Breast epithelium (tissue), 4 donors: ENCODE data around the gene OR2J2. TPM values are rescaled to one million over a fixed set of nuclear protein-coding genes. Genes with fewer than 3 reads are reported as not detected.
"Not testable (repeated sequence)": the region's sequence is repeated elsewhere in the genome, so short reads cannot be mapped to it uniquely, and the experiment has no call there.

Experiments used
- DNase-seq, 2 donors: peaks; one replicate each; pipeline ENCODE4 v3.0.0-alpha.2; 2019; ENCODE audit warnings: low spot score in 2 of 2
- H3K27ac ChIP-seq, 2 donors: fragments of 200-600 bp; sonication (generic) in 1 of 2; one replicate each; pipeline ENCODE4 v1.5.1; 2016 to 2019; ENCODE audit warnings: mild to moderate bottlenecking in 1 of 2
- H3K27me3 ChIP-seq, 2 donors: fragments of 200-600 bp; sonication (generic) in 1 of 2; one replicate each; pipeline versions ENCODE4 v1.5.1 to v1.6.0; 2017 to 2019; ENCODE audit warnings: control low read depth in 1 of 2, mild to moderate bottlenecking in 1 of 2
- H3K36me3 ChIP-seq: fragments of 200-600 bp; one replicate; pipeline ENCODE4 v1.5.1; 2019
- H3K4me1 ChIP-seq, 2 donors: fragments of 200-600 bp; sonication (generic); one replicate each; pipeline ENCODE4 v1.5.1; 2016 to 2019; ENCODE audit warnings: control low read depth in 1 of 2
- H3K4me3 ChIP-seq, 3 donors: fragments of 200-600 bp; sonication (generic); 1 replicate in 2 of 3; 2 replicates in 1 of 3; pipeline ENCODE4 v1.5.1; 2016 to 2019; ENCODE audit warnings: mild to moderate bottlenecking in 3 of 3, moderate library complexity in 2 of 3
- H3K9me3 ChIP-seq, 2 donors: fragments of 200-600 bp; sonication (generic) in 1 of 2; one replicate each; pipeline ENCODE4 v1.5.1; 2016 to 2019; ENCODE audit warnings: control low read depth in 1 of 2
- CTCF ChIP-seq, 3 donors: fragments of 450-650 bp; IDR thresholded peaks; one replicate each; pipeline ENCODE4 v1.5.1; 2016 to 2017; ENCODE audit warnings: antibody characterized with exemption in 3 of 3, mild to moderate bottlenecking in 3 of 3, moderate library complexity in 3 of 3
- POLR2A ChIP-seq: fragments of 450-650 bp; IDR thresholded peaks from one replicate; pipeline ENCODE4 v1.6.1; 2016; ENCODE audit warnings: antibody characterized with exemption, mild to moderate bottlenecking, moderate library complexity
- POLR2AphosphoS5 ChIP-seq, 3 donors: sonication (generic); formaldehyde crosslinking; IDR thresholded peaks; one replicate each; pipeline ENCODE4 v1.6.1; 2017; ENCODE audit warnings: antibody characterized with exemption in 3 of 3
- intact Hi-C: fragments of 100-400 bp; cut with DNase I; formaldehyde crosslinking; loops from one replicate; pipeline ENCODE4 v1.15.1; 2023; ENCODE audit warnings: low total_unique reads
- total RNA-seq, 3 donors: library from RNA; depleted of rRNA; stranded (reverse); fragments of >200 nt; gene quantifications; one replicate each; pipeline ENCODE4 v1.1.0, GENCODE V29; 2016

OR2J2 gene
- total RNA-seq, 3 donors from 2014 or later = not detected

GRCh38 chr6:29211488-29211887 lies 40.8 kb downstream of the OR2J2 start:
- Histone ChIP-seq H3K9me3 (no peaks in the 10 kb centered on the region), H3K4me1 (no peaks in the 10 kb centered on the region), H3K27me3 (no peaks in the 10 kb centered on the region), H3K4me3 (no peak overlapping the region), H3K36me3 (no peaks in the 10 kb centered on the region), H3K27ac (no peak overlapping the region)
- TF ChIP-seq CTCF (IDR thresholded peaks at IDR 0.05) (no peak), POLR2A (no peak), POLR2AphosphoS5 (IDR thresholded peaks at IDR 0.05) (no peak)
- intact Hi-C loops = no loop called here
- no peak for DNase-seq

- TF ChIP-seq POLR2AphosphoS5 (IDR thresholded peaks at IDR 0.05) (no peak), POLR2A (no peak), CTCF (IDR thresholded peaks at IDR 0.05) (no peak)
- Histone ChIP-seq H3K27me3 (no peaks in the 10 kb centered on the region), H3K27ac (no peak overlapping the region), H3K36me3 (no peaks in the 10 kb centered on the region), H3K4me3 (no peak overlapping the region), H3K4me1 (no peaks in the 10 kb centered on the region), H3K9me3 (no peaks in the 10 kb centered on the region)
- intact Hi-C loops = no loop called here
- DNase-seq = no peak
Measured at GRCh38 chr6:29216528-29216927, 45.8 kb downstream of the OR2J2 start.

GRCh38 chr6:29217242-29217641 lies 46.5 kb downstream of the OR2J2 start:
- H3K9me3 ChIP-seq, DNase-seq, H3K4me1 ChIP-seq, H3K36me3 ChIP-seq, H3K4me3 ChIP-seq, H3K27me3 ChIP-seq, intact Hi-C loops, H3K27ac ChIP-seq: not testable (repeated sequence)

GRCh38 chr6:29218056-29218455 lies 47.3 kb downstream of the OR2J2 start:
- H3K4me3 ChIP-seq, H3K9me3 ChIP-seq, H3K27me3 ChIP-seq, DNase-seq, H3K36me3 ChIP-seq, intact Hi-C loops, H3K27ac ChIP-seq, H3K4me1 ChIP-seq: not testable (repeated sequence)

Other genes starting within 250 kb of the OR2J2 start
- 100 to 1,000 TPM in 1 of 3 donors, 10 to 100 TPM in 2; 38.7 to 106 (median 80.3) TPM for gene TRIM27, start 246.9 kb upstream of the OR2J2 start, total RNA-seq
- gene ZNF311, start 165.6 kb upstream of the OR2J2 start, total RNA-seq = 1 to 10 TPM in 2 of 3 donors, under 1 TPM in 1; 0.96 to 3.7 (median 2.0) TPM
- not detected for gene OR2W1, start 125.7 kb upstream of the OR2J2 start, total RNA-seq
- gene OR2B3, start 83.6 kb upstream of the OR2J2 start, total RNA-seq = not detected
- gene OR2J1, start 71.4 kb upstream of the OR2J2 start, total RNA-seq = not detected
- gene OR2J3, start 62.8 kb upstream of the OR2J2 start, total RNA-seq = under 1 TPM in 1 of 3 donors, not detected in 2; 0.15 TPM
- not detected for gene OR14J1, start 130.8 kb downstream of the OR2J2 start, total RNA-seq
- not detected for gene OR5V1, start 198.0 kb downstream of the OR2J2 start, total RNA-seq
- gene OR12D3, start 204.4 kb downstream of the OR2J2 start, total RNA-seq = not detected
- gene OR12D2, start 224.7 kb downstream of the OR2J2 start, total RNA-seq = not detected
- gene OR12D1, start 244.0 kb downstream of the OR2J2 start, total RNA-seq = not detected